ENCODE measurements around the gene TSPAN17.

- TF ChIP-seq CTCF (IDR thresholded peaks at IDR 0.05; ENCODE audit: low read length) = no peak
- no peak for TF ChIP-seq EZH2 (IDR thresholded peaks at IDR 0.05; ENCODE audit: borderline replicate concordance, low read length)
Observed at GRCh38 chr5:176654856-176655255, 7.6 kb downstream of the TSPAN17 start.

All from OCI-LY1 (cell line).